Measurements from ENCODE around the gene ENDOD1.

The ENDOD1 gene

DNA sequence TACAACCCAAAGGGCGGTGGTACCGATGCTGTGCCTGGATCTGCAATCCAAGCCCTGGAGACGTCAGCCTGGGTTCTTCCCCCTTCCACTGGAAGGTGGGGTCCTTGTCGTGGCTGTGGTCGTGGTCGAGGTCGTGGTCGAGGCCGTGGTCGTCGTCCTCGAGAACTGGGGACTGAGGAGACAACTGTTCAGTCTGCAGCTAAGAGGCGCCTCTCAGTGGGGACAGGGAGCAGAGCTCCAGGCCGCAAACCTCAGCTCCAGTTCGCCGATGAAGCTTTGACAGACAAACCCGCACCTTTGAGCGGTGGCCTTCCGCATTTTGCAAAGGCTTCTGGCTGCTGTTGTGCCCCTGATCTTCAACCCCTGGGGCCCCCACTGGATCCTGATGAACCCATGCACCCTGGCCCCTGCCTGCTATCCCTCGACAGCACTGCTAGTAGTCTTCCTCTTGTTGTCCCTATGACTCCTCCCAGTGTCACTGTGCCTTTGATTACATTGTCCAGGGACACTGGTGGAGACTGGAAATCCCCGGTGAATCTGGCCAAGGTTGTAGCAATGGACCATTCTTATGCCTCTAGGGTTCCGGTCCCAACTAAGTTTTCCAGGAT is 38.9 kb upstream of the ENDOD1 start:
- TF ChIP-seq, protein P1, sequence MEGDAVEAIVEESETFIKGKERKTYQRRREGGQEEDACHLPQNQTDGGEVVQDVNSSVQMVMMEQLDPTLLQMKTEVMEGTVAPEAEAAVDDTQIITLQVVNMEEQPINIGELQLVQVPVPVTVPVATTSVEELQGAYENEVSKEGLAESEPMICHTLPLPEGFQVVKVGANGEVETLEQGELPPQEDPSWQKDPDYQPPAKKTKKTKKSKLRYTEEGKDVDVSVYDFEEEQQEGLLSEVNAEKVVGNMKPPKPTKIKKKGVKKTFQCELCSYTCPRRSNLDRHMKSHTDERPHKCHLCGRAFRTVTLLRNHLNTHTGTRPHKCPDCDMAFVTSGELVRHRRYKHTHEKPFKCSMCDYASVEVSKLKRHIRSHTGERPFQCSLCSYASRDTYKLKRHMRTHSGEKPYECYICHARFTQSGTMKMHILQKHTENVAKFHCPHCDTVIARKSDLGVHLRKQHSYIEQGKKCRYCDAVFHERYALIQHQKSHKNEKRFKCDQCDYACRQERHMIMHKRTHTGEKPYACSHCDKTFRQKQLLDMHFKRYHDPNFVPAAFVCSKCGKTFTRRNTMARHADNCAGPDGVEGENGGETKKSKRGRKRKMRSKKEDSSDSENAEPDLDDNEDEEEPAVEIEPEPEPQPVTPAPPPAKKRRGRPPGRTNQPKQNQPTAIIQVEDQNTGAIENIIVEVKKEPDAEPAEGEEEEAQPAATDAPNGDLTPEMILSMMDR (IDR thresholded peaks at IDR 0.05; ENCODE audit: insufficient read depth, low read length, missing control alignments), result no peak
- ChIA-PET POLR2A (no interaction called here), CTCF (no interaction called here)
- no peak for DNase-seq (ENCODE audit: low read depth, low spot score)
- H3K4me3 ChIP-seq (ENCODE audit: low read depth, low read length), result no peak overlapping the region

DNA sequence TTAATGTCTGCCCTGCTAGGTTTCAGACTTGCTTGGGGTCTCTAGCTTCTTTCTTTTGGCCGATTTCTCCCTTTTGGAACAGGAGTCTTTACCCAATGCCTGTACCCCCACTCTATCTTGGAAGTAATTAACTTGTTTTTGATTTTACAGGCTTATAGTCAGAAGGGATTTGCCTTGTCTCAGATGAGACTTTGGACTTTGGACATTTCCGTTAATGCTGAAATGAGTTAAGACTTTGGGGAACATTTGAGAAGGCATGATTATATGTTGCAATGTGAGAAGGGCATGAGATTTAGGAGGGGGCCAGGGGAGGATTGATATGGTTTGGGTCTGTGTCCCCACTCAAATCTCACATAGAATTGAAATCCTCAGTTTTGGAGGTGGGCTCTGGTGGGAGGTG is 35.3 kb upstream of the ENDOD1 start:
- TF ChIP-seq, protein P1 (IDR thresholded peaks at IDR 0.05; ENCODE audit: insufficient read depth, low read length, missing control alignments), result no peak
- ChIA-PET POLR2A (no interaction called here), CTCF (interaction anchor here (1.5 kb wide), 1 partner anchor 13 kb away, joined by 3 read pairs; no protein-coding TSS in a partner anchor)
- no peak overlapping the region for H3K4me3 ChIP-seq (ENCODE audit: low read depth, low read length)
- DNase-seq (ENCODE audit: low read depth, low spot score), result no peak

DNA sequence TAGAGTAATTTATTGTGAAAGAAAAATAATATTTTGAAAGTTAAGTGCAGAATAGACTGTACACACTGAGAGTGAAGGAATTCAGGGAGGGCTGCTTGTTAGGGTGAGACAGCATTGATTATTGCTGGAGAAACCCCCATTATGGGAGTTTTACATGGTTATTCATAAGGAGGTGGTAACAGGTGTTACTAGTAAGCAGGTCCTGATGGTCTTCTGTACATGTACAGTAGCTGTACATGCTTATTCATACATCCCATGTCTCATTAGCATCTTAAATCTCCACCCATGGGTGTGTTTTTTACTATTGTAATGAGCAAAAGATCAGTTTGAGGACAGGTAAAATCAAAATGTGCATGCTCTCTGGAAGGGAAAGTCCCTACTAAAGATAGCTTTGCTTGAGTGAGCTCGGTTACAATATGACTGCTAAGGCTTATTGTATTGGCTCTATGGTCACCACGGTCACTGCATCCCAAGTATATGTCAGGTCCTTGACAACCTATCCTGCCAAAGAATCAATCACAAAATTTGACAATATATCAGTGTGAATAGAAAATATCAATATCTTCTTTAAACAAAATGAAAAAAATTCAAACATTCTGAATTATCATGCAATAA is 34.3 kb upstream of the ENDOD1 start:
- POLR2A ChIA-PET, result no interaction called here
- CTCF ChIA-PET, result interaction anchor here (0.6 to 4.0 kb wide), 4 partner anchors 12 to 587 kb away, joined by 3 to 22 read pairs (median 4); partner anchors contain the start of gene SRSF8
- TF ChIP-seq, protein P1 (IDR thresholded peaks at IDR 0.05; ENCODE audit: insufficient read depth, low read length, missing control alignments), result no peak
- no peak for DNase-seq (ENCODE audit: low read depth, low spot score)
- no peak overlapping the region for H3K4me3 ChIP-seq (ENCODE audit: low read depth, low read length)

DNA sequence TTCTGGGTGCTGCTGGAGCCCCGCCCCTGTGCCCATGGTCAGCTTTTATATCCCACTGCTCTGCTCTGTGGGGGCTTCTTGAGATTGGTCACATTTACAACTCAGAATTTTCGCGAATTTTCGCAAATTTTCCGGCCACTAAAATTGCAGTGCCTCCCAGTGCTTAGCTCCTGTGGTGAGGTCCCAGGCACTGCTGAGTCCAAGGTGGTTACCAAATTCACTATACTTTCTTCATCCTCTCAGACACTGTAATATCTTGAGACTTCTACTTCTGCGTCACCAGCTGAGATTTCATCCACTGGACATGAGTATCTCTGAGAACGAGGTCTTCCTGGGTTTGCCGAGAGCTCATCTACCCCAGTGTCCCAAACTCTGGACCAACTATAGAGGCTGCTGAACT is 31.7 kb upstream of the ENDOD1 start:
- H3K4me3 ChIP-seq (ENCODE audit: low read depth, low read length), result no peak overlapping the region
- TF ChIP-seq, protein P1 (IDR thresholded peaks at IDR 0.05; ENCODE audit: insufficient read depth, low read length, missing control alignments), result no peak
- CTCF ChIA-PET, result interaction anchor here (1.1 to 4.0 kb wide), 4 partner anchors 9 to 13 kb away, joined by 3 to 22 read pairs (median 4); partner anchors contain the start of gene SRSF8
- POLR2A ChIA-PET, result no interaction called here
- no peak for DNase-seq (ENCODE audit: low read depth, low spot score)

DNA sequence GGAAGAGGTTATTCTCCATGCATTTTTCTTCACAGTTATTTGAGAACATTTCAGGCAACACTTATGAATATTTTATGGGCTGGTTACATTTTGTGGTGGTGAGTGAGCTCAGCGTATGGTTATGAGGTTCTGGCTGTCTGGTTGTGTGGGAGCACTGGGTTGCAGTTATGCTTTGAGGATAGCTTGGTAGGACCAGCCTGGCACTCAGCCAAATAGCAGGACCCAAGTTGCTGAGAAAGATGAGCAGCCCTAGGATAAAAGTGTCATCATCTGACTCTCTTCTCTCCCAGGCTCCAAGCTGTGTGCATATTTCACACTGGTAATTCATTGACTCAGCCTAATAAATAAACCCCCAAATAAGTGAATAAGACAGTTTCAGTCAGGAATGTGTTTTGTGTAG is 31.0 kb upstream of the ENDOD1 start:
- ChIA-PET POLR2A (no interaction called here), CTCF (interaction anchor here (1.1 to 4.0 kb wide), 4 partner anchors 8 to 14 kb away, joined by 3 to 22 read pairs (median 4); partner anchors contain the start of gene SRSF8)
- DNase-seq (ENCODE audit: low read depth, low spot score), result no peak
- TF ChIP-seq, protein P1 (IDR thresholded peaks at IDR 0.05; ENCODE audit: insufficient read depth, low read length, missing control alignments), result no peak
- no peak overlapping the region for H3K4me3 ChIP-seq (ENCODE audit: low read depth, low read length)

DNA sequence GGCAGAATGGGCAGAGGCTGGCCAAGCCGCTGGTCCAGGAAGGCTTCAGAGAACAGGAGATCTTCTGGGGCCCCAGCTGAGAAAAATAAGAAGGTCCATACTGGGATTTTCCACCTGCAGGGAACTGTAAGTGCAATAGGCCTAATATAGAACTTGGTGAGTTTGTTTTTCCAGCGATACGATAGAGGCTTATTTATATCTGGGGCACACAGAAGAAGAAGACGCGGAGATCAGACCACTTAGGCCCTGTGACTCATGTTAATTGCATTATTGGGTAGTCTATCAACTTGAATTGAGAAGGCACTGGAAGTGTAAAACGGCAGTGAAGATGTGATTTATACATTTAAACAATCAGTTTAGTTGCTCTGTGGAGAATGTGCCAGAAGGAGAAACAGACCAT is 30.6 kb upstream of the ENDOD1 start:
- CTCF ChIA-PET, result interaction anchor here (2.0 to 4.0 kb wide), 2 partner anchors 8 to 11 kb away, joined by 5 to 22 read pairs; partner anchors contain the start of gene SRSF8
- no peak for DNase-seq (ENCODE audit: low read depth, low spot score)
- H3K4me3 ChIP-seq (ENCODE audit: low read depth, low read length), result no peak overlapping the region
- TF ChIP-seq, protein P1 (IDR thresholded peaks at IDR 0.05; ENCODE audit: insufficient read depth, low read length, missing control alignments), result no peak
- POLR2A ChIA-PET, result interaction anchor here (0.9 kb wide), 1 partner anchor 34 kb away, joined by 4 read pairs; no protein-coding TSS in a partner anchor

Measured in AG04449 (cell line).